ENCODE results near the gene SCN9A. TPM values are rescaled to one million over a fixed set of nuclear protein-coding genes. Genes with fewer than 3 reads are reported as not detected.
"Not testable (repeated sequence)": the region's sequence is repeated elsewhere in the genome, so short reads cannot be mapped to it uniquely, and the experiment has no call there.

The SCN9A gene
- total RNA-seq, 1 donor, result 0.63 TPM

DNA sequence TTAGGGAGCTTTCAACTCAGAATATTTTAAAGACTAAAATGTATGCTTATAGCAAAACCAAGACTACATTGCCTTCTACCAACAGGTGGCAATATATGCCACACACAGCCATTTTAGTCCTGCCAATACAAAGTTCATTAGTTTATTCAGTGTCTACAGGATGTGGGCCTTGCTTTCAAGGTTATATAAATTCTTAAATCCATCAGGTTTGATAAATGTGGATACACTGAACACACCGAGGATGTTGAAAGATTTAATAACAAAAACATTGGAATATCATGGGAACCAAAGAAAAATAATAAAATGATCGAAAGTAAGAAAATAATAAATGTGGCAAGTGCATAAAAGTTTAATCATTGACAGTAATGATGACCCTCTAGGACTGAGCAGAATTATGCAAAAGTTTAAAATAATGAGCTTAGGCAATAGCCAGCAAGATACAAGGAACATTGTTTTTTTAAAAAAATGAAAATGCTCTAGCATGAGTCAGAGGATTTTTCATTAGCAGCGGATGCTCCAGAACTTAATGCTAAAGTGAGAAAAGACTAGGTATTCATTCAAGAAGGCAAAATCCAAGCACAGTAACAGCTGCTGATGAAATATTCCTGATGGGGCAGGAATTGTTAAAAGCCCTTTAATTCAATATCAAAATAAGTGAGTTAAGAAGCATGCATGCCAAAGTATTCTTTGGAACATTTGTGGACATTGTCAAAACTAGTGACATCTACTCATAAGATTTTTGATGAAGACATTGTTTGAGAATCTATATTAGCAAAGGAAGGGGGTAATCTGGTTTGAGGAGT, 14.2 kb downstream of the SCN9A start:
- Histone ChIP-seq H3K9me3 (ENCODE audit: low read depth, low read length) (no peaks in the 10 kb centered on the region), H3K4me1 (ENCODE audit: insufficient read depth, low read length) (no peaks in the 10 kb centered on the region), H3K4me3 (ENCODE audit: low read length) (no peak overlapping the region), H3K27me3 (ENCODE audit: insufficient read depth, low read length) (no peaks in the 10 kb centered on the region)

DNA sequence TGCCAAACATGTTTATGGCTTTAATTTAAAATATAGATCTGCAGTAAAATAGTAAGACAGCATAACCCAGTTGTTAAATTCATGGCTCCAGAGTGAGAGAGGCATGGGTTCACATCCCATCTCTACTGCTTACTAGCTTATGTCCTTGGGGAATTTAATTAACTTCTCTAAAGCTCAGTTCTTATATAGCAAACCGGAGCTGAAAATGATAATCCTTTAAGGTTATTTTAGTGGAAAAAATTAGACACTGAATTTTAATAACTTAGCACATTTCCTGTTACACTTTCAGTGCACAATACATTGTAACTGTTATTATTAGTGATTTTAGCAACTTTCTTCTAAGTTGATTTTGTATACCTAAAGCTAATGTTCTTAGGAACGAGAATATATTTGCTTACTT, 14.8 kb downstream of the SCN9A start:
- no peak overlapping the region for H3K4me3 ChIP-seq (ENCODE audit: low read length)
- no peaks in the 10 kb centered on the region for H3K27me3 ChIP-seq (ENCODE audit: insufficient read depth, low read length)
- H3K4me1 ChIP-seq (ENCODE audit: insufficient read depth, low read length), result no peaks in the 10 kb centered on the region
- no peaks in the 10 kb centered on the region for H3K9me3 ChIP-seq (ENCODE audit: low read depth, low read length)

DNA sequence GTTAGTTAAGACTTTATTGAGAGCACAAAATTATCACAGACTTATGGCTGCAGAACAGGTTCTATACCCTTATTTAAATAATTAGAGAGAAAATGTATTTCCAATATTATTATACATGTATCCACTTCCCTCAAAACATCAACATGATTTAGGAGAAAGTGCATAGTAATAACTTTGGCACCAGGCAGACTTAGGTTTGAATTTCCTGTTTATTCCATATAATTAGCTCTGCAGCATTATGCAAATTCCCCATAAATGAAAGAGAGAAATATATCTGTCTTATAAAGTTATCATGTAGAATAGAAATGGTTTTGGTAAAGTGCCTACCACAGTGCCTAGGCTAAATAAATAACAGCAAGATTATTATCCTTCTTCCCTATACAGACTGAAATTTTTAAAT, 15.3 kb downstream of the SCN9A start:
- Histone ChIP-seq H3K27me3 (ENCODE audit: insufficient read depth, low read length) (no peaks in the 10 kb centered on the region), H3K4me1 (ENCODE audit: insufficient read depth, low read length) (no peaks in the 10 kb centered on the region), H3K9me3 (ENCODE audit: low read depth, low read length) (no peaks in the 10 kb centered on the region), H3K4me3 (ENCODE audit: low read length) (no peak overlapping the region)

DNA sequence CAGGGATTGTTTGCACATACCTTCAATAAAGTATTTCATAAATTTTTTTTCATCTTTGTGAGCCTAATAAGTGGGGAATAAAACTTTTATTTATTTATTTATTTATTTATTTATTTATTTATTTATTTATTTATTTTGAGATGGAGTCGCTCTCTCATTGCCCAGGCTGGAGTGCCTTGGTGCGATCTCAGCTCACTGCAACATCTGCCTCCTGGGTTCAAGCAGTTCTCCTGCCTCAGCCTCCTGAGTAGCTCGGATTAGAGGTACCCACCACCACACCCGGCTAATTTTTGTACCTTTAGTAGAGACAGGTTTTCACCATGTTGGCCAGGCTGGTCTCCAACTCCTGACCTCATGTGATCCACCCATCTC, 17.8 kb downstream of the SCN9A start:
- H3K27me3 ChIP-seq (ENCODE audit: insufficient read depth, low read length); H3K9me3 ChIP-seq (ENCODE audit: low read depth, low read length); H3K4me1 ChIP-seq (ENCODE audit: insufficient read depth, low read length); H3K4me3 ChIP-seq (ENCODE audit: low read length): not testable (repeated sequence)

DNA sequence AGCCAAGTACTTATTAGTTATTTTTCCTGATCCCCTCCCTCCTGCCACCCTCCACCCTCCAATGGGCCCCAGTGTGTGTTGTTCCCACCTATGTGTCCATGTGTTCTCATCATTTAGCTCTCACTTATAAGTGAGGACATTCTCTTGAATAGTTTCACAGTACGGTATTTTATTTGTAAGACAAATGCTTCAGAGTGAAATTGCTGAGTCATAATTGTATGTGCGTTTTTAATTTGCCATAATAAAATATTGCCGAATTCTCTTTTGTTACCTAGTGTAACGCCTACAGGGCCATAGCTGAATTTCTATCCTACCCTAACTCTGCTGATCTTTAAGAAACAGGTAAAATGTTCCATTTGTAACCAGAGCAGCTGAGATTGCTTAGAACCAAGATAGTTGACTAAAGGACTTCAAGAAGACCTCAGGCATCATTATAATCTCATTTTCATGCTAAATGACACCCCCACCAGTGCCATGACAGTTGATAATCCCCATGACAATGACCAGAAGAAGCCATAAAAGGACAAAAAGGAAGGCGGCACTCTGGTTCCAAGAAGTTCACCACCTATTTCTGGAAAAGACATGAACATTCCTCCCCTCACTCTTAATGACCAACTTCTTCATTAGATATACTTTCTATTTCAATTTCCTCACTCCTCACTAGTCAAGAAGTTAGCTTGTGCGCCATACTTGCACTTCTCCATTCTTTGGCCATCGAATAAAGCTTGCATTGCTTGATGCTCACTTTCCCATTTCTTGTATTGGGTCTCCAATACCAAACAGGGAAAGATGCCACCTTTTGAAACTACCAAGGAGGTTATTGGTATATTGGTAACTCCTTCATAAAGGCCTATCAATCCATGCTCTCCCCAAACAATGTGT, 18.4 kb downstream of the SCN9A start:
- Histone ChIP-seq H3K9me3 (ENCODE audit: low read depth, low read length) (no peaks in the 10 kb centered on the region), H3K4me1 (ENCODE audit: insufficient read depth, low read length) (no peaks in the 10 kb centered on the region), H3K27me3 (ENCODE audit: insufficient read depth, low read length) (no peaks in the 10 kb centered on the region), H3K4me3 (ENCODE audit: low read length) (no peak overlapping the region)

DNA sequence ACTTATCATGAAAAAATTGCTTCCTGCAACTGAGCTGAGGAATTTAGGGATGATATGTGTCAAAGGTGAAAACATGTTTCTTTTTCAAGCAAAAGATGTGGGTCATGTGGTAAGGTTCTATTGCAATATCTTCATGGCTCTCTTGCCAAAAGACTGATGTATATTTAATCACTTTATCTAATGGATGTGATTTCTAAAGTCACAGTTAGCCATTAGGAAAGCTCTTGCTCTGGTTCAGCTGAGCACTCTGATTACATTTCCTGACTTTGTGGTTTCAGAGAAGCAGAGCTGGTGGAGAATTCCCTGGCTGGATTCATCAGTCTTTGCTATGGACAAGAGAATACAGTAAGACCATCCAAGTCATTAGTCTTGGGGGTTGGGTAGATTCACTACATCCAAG, 24.4 kb downstream of the SCN9A start:
- no peaks in the 10 kb centered on the region for H3K9me3 ChIP-seq (ENCODE audit: low read depth, low read length)
- H3K4me1 ChIP-seq (ENCODE audit: insufficient read depth, low read length), result no peaks in the 10 kb centered on the region
- H3K27me3 ChIP-seq (ENCODE audit: insufficient read depth, low read length), result no peaks in the 10 kb centered on the region
- H3K4me3 ChIP-seq (ENCODE audit: low read length), result no peak overlapping the region

DNA sequence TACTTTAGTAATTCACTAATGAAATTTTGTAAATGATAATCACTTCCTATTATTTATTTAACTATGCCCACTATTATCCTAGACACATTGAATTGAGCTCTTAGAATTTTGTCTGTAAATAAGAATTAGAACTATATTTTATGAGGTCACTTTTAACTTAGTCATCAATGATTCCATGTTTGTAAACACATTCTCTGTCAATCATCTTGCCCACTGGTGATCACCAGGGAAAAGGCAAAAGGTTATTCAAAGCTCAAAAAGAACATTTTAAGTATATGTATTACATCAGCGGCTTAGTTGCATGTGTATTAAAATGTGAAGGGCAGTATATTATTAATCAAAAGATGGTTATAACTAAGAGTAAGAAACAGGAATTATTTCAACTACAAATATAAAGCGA, 25.2 kb downstream of the SCN9A start:
- no peaks in the 10 kb centered on the region for H3K9me3 ChIP-seq (ENCODE audit: low read depth, low read length)
- H3K27me3 ChIP-seq (ENCODE audit: insufficient read depth, low read length), result no peaks in the 10 kb centered on the region
- H3K4me3 ChIP-seq (ENCODE audit: low read length), result no peak overlapping the region
- no peaks in the 10 kb centered on the region for H3K4me1 ChIP-seq (ENCODE audit: insufficient read depth, low read length)

DNA sequence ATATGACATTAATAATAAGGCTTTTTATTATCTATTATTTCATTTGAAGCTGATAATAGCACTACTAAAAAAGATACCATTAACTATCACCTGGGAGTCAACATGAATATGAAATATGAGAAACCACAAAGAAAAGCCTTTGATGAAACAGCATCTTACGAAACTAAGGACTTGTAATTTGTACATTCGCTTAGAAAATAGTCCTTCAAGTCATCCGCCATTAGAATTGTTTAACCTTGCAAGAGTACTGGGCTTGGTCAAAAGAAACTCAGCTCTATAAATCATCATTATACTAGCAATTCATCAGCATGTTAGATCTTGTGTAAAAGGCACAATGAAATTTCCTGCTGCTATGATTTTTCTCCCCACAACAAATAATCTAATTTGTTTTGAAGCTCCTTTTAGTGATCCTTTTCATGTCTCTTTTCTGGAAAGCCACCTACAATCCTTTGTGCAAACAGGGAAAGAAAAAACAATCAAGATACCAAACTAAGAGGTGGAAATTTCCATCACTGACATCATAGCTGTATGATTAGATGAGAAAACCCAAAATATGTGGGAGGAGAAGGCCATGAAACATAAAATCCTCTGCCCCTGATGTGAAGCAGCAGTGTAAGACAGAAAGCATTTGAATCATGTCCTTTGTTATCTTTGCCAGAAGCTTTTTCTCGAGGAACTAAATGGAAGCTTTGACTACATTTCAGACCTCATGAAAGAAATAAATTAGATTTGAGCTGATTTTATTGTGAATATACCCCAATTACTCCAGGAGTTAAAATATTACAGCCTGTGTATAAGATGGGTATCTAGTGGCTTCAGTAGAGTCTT, 31.2 kb downstream of the SCN9A start:
- no peaks in the 10 kb centered on the region for H3K27me3 ChIP-seq (ENCODE audit: insufficient read depth, low read length)
- no peak overlapping the region for H3K4me3 ChIP-seq (ENCODE audit: low read length)
- H3K9me3 ChIP-seq (ENCODE audit: low read depth, low read length), result no peaks in the 10 kb centered on the region
- H3K4me1 ChIP-seq (ENCODE audit: insufficient read depth, low read length), result no peaks in the 10 kb centered on the region

DNA sequence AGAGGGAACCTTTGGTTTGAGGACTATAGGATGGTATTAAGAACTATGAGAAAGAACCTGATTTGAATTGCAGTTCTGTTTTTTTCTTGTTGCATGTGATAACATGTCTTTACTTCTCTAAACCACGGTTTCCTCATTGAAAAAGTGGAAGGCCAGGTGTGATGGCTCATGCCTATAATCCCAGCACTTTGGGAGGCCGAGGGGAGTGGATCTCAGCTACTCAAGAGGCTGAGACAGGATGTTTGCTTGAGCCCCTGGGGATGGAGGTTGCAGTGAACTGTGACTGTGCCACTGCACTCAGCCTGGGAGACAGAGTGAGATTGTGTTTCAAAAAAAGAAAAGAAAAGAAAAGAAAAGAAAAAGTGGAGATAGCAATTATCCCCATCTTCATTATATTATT, 32.3 kb downstream of the SCN9A start:
- Histone ChIP-seq H3K9me3 (ENCODE audit: low read depth, low read length) (no peaks in the 10 kb centered on the region), H3K4me1 (ENCODE audit: insufficient read depth, low read length) (no peaks in the 10 kb centered on the region), H3K4me3 (ENCODE audit: low read length) (no peak overlapping the region), H3K27me3 (ENCODE audit: insufficient read depth, low read length) (no peaks in the 10 kb centered on the region)

DNA sequence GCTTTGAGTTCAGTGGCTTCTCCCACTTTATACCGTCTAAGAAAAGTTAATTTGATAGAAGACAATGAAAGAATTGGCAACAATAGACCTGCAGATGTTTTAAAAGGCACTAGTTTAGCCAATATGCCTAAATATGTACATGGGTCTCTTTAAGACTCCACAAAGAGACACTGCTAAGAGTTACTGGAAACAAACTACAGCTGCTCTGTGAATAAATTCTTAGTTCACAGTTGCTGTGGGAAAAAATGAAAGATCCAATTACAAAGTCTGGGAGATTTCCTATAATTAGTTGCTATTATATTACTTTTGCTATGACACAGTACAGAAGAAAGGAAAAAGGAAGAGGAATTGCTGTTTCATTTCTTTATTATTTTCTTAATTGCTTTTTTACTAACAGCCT, 34.3 kb downstream of the SCN9A start:
- H3K27me3 ChIP-seq (ENCODE audit: insufficient read depth, low read length), result no peaks in the 10 kb centered on the region

DNA sequence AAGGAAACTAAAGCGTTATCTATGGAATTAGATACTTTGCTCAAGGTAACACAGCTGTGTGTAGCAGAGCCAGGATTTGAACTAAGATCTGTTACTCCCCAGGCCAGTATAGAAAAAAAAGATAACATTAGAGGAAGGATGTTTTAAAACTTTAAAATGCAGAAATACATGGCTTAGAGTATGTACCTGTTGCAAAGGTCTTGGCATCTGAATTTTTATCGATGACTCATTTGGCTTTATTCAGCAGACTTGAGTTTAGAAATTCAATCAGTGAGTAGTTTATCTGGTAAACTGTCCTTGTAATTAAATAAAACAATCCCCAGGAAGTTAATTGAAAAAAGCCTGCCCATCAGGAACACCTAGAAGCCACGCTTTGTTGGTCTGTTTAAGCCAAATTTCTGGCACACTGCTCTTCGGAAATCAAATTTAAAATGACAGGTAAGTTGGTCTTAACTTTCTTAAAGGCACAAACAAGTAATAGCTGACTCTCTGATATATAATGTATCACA, 36.9 kb downstream of the SCN9A start:
- Histone ChIP-seq H3K4me3 (ENCODE audit: low read length) (no peak overlapping the region), H3K9me3 (ENCODE audit: low read depth, low read length) (no peaks in the 10 kb centered on the region), H3K4me1 (ENCODE audit: insufficient read depth, low read length) (no peaks in the 10 kb centered on the region), H3K27me3 (ENCODE audit: insufficient read depth, low read length) (no peaks in the 10 kb centered on the region)

More for the DNA sequence above, 34.3 kb downstream of the SCN9A start:
- Histone ChIP-seq H3K9me3 (ENCODE audit: low read depth, low read length) (no peaks in the 10 kb centered on the region), H3K4me3 (ENCODE audit: low read length) (no peak overlapping the region), H3K4me1 (ENCODE audit: insufficient read depth, low read length) (no peaks in the 10 kb centered on the region)

DNA sequence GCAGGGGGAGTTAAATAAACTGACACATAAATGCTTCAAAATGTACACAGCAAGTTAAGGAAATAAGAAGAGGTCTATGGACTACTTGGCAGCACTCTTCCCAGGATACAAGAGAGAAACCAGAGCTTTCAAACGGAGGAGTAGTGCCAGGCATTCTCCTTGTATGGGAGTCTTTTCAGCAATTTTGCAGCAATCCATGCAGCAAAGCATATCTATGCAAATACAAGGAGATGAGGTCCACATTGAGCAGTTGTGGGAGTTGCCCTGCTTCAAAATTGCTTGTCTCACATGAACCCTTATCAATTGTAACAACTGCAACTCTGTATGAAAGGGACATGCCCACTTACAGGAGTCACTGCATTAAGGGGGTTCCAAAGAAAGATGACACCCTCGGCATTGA, 37.8 kb downstream of the SCN9A start:
- H3K4me1 ChIP-seq (ENCODE audit: insufficient read depth, low read length), result no peaks in the 10 kb centered on the region
- no peaks in the 10 kb centered on the region for H3K9me3 ChIP-seq (ENCODE audit: low read depth, low read length)
- no peaks in the 10 kb centered on the region for H3K27me3 ChIP-seq (ENCODE audit: insufficient read depth, low read length)
- H3K4me3 ChIP-seq (ENCODE audit: low read length), result no peak overlapping the region

DNA sequence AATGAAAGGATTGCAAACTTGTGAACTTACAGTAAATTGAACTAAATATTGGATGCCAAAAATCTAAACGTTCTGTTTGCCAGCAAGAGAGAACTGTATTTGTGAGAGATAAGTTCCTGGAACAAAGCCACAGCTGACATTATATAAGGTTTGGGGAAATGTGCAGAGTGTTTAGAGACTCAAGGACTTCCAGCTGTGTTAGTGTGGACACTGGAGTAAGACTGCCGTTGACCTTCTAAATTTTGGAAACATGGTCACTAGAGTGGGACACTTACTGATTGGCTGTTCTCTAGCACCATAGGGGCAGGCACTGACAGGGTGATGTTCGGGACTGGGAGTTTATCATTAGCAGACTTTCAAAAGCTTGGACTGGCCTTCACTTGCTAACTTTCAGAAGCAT, 40.5 kb downstream of the SCN9A start:
- no peak overlapping the region for H3K4me3 ChIP-seq (ENCODE audit: low read length)
- no peaks in the 10 kb centered on the region for H3K27me3 ChIP-seq (ENCODE audit: insufficient read depth, low read length)
- H3K4me1 ChIP-seq (ENCODE audit: insufficient read depth, low read length), result no peaks in the 10 kb centered on the region
- no peaks in the 10 kb centered on the region for H3K9me3 ChIP-seq (ENCODE audit: low read depth, low read length)

DNA sequence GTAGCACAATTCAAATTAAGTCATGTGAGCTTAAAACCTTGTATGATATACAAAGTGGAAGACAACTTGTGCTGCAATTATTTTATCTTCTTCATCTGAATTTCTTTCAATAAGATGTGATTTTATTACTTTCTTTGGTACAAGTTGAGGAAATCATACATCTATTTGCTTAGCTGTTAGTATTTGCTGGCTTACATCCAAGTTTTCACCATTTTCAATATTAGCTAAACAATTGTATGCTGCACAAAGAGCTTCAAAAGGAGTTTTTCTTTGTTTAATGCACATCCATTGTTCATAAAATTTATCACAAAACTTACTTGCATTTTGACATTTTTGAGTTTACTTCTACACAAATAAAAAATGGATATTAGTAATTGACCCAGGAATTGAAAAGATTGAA, 40.9 kb downstream of the SCN9A start:
- Histone ChIP-seq H3K9me3 (ENCODE audit: low read depth, low read length) (no peaks in the 10 kb centered on the region), H3K27me3 (ENCODE audit: insufficient read depth, low read length) (no peaks in the 10 kb centered on the region), H3K4me3 (ENCODE audit: low read length) (no peak overlapping the region), H3K4me1 (ENCODE audit: insufficient read depth, low read length) (no peaks in the 10 kb centered on the region)

DNA sequence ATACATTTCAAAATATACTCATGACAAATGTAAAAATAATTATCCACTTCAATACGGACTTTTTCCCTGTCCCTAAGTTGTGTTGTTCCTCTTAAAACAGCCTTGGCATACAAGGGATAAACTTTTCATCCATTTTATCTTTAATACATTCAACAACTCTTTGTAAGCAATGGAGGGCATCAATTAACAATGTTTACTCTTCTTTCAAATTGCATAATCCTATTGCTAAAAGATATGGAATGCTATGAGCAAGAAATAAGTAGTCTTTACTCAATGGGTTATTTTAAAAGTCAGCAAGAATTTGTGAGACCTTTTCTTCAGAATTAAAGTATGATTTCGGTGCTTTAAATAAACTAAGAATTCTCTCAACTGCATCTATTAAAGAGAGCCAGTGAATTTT, 41.9 kb downstream of the SCN9A start:
- no peak overlapping the region for H3K4me3 ChIP-seq (ENCODE audit: low read length)
- H3K4me1 ChIP-seq (ENCODE audit: insufficient read depth, low read length), result no peaks in the 10 kb centered on the region
- H3K27me3 ChIP-seq (ENCODE audit: insufficient read depth, low read length), result no peaks in the 10 kb centered on the region
- no peaks in the 10 kb centered on the region for H3K9me3 ChIP-seq (ENCODE audit: low read depth, low read length)

Data from mononuclear cell (primary cell).